Inflammatory macrophage (primary cell): ENCODE measurements around the gene RNF138.
"Not testable (repeated sequence)": the region's sequence is repeated elsewhere in the genome, so short reads cannot be mapped to it uniquely, and the experiment has no call there.

Experiments
- DNase-seq, 2 donors: peaks; one replicate each; pipeline ENCODE4 v3.0.0-alpha.2; 2020 to 2022

Gene RNF138

DNA sequence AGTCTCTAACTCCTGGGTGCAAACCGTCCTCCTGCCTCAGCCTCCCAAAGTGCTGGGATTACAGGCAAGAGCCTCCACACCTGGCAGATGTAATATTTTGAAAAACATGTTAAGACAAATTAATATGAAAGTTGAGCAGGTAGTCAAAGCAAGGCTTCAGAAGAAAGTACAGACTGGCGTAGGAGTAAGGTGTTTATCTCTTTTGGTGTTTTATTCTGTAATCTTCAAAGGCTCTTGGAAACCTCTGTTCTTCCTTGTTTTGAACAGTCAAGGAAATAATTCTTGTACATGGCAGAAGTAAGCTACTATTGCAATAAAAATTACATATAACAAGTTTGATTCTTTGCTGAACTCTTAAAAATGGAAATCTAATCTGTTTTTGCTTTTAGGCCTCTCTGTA, 5.3 kb downstream of the RNF138 start:
- DNase-seq: no peak

DNA sequence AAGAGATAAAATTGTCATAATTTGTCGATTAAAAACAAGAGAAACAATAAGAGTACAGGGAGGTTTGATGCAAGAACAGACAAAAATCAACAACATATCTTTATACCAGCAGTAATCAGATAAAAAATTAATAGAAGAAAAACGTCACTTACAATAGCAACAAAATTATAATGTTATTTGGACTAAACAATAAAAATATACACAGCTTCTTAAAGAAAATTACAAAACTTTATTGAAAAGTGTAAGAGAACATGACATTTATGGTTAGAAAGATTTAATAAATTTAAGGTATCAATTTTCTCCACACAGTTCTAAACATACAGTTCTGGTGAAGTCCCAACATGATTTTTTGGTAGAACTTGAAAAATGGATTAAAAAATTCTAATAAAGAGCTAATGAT, 12.8 kb downstream of the RNF138 start:
- DNase-seq: no peak

DNA sequence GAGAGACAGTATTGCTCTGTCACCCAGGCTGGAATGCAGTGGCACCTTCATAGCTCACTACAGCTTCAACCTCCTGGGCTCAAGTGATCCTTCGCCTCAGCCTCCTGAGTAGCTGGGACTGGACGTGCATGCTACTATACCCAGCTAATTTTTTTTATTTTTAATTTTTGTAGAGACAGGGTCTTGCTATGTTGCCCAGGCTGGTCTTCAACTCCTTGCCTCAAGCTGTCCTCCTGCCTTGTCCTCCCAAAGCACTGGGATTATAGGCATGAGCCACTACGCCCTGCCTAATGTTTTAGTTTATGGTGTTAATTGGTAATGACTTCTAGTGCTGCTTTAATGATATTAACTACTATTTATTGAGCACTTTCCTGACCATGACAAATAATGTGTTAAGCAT, 18.3 kb downstream of the RNF138 start:
- no peak for DNase-seq

DNA sequence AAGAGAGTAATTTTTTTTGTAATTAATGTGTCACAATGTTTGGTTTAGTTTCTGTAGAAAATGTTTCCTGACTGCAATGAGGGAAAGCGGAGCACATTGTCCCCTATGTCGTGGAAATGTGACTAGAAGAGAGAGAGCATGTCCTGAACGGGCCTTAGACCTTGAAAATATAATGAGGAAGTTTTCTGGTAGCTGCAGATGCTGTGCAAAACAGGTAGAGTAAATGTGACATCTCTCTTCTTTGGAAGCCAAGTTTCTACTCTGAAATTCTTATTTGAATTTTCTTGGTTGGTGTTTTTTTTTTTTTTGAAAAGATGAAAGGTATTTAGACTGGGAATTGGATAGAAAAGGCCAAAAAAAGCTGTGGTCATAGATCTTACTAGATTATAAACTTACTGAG, 20.0 kb downstream of the RNF138 start:
- DNase-seq: no peak

DNA sequence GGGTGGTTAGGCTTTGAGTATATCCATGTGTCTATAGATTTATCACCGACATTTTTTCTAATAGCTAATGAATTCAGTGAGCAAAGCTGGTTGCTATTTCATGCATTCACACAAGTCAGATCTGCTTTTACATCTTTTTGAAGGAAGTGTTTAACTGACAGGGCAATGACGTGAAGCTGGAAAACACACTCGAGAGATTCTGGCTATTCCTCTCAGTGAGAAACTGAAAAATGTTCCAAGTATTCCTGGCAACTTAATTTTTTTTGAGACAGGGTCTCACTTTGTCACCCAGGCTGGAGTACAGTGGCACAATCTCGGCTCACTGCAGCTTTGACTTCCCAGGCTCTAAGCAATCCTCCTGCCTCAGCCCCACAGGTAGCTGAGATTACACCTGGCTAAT, 21.2 kb downstream of the RNF138 start:
- no peak for DNase-seq

DNA sequence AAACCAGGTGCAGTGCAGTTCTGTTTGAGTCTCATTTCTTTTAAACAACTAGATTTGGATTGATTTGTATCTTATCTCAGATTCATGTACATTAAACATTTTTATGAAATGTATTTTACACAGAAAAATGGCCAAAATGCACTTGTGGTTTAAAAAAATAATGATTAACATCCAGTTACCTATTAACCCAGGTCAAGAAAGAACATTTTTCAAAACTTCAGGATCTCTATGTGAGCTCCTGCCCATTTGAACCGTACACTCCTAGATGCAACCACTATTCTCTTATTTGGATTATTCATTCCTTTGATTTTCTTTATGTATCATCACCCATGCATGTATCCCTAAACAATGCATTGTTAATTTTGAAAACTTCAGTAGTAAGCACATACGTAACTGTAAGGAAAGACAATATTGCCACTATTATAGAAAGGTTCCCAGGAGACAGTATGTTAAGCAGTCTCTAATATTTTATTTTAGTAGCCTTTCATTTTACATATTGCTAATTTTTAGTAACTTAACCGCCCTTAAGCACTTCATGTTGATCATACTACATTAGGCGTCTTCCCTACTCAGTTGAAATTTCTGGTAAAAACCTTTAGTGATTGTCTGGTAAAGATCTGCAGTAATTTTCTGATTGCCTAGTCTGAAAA, 22.7 kb downstream of the RNF138 start:
- DNase-seq: no peak

DNA sequence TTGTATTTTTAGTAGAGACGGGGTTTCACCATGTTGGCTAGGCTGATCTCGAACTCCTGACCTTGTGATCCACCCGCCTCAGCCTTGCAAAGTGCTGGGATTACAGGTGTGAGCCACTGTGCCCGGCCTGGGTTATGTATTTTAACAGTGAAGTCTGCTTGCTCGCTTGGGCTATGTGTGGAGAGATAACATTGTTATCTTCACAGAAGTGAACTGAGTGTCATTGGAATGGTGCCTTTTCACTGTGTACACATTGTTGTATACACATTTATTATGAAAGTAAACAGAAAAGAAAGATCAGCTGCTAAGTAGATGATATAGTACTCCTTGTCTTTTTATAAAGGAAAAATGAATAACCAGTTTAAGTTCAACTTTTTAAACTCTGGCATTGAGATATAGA, 30.4 kb downstream of the RNF138 start:
- DNase-seq: no peak

DNA sequence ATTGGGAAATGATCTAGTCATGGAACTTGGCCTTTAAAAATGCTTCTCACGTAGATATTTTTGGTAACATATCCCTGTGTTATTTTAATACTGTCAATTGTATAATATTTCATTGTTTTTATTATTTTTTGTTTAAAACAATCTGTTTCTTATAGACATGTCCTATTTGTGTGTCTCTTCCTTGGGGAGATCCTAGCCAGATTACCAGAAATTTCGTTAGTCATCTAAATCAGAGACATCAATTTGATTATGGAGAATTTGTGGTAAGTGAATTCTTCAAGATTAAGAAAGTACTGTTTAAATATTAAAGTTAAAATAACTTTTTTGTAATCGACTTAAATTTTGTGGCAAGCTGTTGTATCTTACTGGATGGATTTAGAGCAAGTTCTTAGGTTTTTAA, 34.9 kb downstream of the RNF138 start:
- no peak for DNase-seq

DNA sequence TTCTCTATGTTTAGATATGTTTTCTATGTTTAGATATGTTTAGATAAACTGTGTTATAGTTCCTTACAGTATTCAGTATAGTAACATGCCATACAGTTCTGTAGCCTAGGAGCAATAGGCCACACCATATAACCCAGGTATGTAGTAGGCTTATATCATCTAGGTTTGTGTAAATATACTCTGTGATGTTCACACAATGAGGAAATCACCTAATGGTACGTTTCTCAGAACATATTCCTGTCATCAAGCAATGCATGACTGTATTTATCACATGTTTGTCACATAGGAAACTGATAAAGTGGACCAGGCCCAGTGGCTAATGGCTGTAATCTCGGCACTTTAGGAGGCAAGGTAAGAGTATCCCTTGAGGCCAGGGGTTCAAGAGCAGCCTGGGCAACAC, 44.0 kb downstream of the RNF138 start:
- DNase-seq: no peak

DNA sequence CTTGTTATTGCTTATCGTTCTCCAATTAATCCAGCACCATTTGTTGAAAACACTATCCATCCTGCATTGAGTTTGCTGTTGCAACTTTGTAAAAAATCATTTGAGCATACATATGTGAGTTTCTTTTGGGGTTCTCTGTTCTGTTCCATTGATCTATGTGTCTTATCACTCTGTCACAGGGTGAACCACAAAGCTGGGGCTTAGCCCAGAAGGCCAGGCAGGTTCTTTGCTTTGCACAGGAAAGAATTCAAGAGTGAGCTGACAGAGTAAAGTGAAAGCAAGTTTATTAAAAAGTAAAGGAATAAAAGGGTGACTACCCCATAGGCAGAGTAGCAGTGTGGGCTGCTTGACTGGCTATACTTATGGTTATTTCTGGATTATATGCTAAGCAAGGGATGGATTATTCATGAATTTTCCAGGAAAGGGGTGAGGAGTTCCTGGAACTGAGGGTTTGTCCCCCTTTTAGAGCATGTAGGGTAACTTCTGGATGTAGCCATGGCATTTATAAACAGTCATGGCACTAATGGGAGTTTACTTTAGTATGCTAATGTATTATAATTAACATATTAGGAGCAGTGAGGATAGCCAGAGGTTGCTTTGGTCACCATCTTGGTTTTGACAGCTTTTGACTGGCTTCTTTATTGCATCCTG, 46.8 kb downstream of the RNF138 start:
- DNase-seq: no peak

DNA sequence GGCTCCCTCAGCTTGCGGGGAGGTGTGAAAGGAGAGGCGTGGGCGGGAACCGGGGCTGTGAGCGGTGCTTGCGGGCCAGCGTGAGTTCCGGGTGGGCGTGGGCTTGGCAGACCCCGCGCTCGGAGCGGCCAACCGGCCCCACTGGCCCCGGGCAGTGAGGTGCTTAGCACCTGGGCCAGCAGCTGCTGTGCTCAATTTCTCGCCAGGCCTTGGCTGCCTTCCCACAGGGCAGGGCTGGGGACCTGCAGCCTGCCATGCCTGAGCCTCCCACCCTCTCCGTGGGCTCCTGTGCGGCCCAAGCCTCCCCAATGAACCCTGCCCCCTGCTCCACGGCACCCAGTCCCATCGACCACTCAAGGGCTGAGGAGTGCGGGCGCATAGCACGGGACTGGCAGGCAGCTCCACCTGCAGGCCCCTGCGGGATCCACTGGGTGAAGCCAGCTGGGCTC, 48.2 kb downstream of the RNF138 start:
- DNase-seq: no peak

DNA sequence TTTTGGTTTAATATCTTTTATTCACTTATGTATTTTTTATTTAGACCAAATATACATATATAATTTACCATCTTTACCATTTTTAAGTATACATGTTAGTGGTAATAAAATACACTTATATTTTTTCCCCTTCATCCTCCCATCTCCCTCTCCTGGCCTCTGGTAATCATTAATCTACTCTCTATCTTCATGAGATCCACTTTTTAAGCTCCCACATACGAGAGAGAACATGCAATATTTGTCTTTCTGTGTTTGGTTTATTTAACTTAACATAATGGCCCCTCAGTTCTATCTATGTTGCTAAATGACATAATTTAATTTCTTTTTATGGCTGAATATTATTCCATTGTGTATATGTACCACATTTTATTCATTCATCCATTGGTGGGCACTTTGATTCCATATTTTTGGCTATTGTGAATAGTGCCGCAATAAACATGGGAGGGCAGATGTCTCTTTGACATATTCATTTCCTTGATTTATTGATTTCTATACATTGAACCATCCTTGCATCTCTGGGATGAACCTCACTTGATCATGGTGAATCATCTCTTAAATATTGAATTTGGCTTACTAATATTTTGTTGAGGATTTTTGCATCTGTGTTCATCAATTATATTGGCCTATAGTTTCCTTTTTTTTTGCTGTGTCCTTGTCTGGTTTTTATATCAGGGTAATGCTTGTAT, 56.7 kb downstream of the RNF138 start:
- DNase-seq: no peak

DNA sequence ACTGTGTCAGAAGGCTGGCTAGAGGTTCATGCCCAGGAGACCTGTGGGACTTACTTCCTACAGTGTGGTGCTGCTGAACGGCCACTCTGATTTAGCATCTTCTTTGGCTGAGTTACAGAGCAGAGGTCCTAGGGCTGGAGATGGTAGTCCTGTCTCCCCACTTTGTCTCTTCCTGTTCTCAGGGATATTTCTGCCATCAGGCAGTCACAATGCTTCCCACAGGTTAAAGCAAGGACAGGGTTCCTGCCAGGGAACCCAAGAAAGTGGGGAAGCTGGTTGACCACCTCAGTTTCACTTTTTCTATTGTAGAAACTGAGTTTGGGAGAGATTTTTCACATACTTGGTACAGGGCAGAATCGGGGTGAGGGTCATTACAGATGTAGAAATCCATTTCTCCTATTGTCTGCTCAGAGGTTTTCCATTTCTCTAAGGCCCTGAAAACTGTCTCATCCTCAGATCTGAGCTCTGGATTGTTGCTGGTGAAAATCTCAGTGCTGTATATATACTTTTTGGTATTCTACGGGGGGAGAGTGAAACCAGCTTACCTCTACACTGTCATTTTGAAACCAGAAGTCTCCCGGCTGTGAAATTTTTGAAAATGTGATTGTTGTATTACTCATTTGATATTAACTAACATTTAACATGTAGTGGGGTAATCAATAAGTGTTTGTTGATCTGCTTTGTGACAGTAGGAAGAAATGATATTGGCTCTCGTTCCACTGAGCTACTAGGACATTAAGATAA, 61.2 kb downstream of the RNF138 start:
- DNase-seq: no peak

DNA sequence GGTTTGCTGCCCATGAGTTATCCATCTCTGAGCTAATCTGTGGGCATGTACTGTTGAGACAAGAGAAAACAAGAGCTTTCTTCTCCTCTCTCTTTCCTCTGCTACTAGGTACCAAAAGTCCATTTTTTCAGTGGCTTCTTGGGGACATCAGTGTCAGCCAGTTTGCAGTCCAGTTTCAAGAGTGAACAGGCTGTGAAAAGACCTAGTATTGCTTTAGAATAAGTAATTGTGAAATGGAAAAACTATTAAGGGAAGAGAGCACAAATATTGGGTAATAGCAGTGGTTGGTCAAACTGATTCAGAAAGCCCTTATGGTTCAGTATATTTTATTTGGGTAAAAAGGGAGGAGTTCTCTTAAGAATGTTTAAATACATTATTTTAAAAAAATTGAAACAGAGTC, 65.2 kb downstream of the RNF138 start:
- peak; percentile 4 to 43 for DNase-seq

DNA sequence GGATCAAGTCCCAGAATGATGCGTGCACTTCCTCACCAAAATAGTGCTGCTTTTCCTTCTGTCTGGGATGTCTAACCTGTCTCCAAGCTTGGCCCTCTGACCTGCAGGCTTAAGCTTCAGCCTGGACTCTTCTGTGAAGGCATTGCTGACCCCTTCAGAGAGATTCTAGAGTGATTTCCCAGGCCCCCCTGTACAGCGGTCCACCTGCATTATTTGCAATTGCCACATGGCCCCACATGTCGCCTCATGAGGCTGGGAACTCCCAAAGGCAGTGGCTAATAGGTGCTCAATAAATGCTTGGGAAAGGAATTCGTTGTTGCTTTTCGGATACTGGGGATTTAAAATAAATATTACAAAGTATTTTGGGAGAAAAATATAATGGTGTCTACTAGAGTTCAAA, 65.9 kb downstream of the RNF138 start:
- DNase-seq: no peak

DNA sequence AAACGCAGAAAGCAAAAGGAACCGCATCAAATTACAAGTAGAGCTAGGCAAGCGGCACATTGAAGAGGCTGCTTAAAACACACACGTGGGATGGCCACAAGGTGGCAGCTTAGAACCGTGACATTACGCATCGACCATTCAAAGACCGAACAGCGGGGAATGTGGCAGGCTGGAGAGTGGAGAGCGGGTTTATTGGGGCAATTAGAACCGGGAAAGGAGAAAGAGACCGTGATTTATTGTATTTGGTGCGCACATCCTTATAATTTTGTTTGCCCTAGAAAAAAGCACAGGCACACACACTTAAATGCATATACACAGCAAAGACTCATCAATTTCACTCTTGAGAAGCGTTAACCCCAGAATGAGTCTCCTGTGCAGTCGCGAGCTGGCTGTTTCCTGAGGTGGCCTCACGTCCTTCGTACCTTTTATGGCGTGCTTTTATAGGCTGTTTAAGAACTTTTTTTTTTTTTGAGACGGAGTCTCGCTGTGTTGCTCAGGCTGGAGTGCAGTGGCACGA, 66.5 kb downstream of the RNF138 start:
- peak; percentile 72 to 81 for DNase-seq

DNA sequence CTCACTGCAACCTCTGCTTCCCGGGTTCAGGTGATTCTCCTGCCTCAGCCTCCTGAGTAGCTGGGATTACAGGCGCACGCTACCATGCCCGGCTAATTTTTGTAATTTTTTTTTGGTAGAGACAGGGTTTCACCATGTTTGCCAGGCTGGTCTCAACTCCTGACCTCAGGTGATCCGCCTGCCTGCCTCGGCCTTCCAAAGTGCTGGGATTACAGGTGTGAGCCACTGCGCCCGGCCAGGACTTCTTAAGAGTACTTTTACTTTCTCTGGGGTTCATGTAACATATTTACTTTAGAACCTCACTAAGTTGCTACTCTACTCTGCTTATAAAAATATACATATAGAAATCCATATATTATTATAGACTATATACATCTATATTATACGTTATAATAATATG, 67.0 kb downstream of the RNF138 start:
- DNase-seq: not testable (repeated sequence)

DNA sequence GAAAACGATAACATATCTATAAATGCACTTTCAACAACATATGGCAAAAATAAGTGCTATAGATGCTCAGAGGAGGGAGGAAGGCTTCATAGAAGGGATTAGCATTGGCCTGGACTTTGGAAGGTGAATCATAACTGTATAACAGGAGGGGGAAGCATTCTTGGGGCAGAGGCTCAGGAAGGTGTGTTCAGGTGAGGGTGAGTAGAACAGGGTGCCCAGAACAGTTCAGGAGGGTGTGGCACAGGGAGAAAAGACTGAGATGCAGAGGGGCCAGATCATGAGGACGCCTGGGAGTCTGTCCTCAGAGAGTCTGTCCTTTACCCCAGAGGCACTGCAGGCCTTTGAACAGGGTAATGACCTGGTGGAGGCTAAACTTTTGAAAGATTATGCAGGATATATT, 68.9 kb downstream of the RNF138 start:
- DNase-seq: no peak

DNA sequence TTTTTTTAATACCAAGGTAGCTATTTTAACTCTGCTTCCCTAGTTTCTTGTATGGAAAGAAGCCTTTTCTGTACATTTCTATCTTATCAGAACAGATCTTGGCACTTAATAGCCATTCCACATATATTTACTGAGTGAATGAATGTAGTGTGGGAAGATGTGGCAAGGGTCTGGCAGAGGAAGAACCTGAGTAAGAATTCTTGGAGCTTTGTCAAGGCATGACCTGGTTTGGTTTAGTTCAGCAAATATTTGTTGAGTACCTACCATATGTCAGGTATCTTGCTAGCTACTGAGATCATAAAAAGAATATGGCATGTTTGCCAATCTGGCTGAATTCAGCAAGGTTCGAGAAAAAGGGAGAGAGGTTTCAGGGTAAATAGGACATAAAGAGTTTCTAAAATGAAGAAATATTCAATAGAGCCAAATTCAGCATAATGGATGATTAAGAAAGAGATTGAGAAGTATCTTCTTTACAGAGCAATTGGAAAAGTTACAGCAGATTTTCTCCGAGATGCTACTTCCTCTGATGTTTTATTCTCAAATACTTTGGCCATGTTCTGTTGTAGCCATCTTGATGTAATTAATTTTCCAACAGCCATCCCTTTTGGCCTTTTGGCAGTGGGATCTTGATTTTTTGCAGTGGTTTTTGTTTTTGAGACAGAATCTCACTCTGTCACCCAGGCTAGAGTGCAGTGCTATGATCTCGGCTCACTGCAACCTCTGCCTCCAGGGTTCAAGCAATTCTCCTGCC, 76.5 kb downstream of the RNF138 start:
- no peak for DNase-seq

DNA sequence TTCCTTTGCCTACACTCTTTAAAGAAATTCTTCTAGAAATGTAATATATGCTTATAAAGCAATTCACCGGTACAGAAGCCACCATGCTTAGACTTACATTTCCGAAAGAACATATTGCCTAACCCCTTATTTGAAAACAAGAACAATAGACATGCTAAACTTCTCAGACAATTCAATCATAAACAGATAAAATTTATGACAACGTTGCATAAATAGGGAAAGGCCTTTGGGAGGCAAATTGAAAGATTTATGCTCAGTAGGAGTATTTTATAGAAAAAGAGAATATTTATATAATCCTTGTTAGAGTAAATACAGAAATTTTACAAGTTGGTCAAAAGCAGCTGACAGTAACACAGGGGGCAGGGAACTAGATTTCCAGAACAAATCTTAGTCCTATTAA, 82.0 kb downstream of the RNF138 start:
- no peak for DNase-seq

DNA sequence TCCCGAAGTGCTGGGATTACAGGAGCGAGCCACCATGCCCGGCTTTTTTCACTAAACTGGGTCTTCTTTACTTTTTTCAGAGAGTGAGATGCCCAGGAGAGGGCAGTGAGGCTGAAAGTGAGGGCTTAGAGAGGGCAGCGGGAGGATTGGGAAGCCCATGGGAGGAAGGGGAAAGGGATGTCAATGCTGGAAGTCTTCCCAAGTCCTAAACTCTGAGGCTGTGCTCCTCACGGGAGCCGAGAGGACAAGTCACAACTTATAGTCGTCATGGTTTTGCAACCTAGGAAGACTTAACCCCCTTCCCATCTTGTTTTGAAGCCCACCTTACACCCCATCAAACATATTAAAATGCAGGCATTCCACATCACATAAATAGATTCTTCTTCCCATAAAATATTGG, 83.0 kb downstream of the RNF138 start:
- DNase-seq: no peak

DNA sequence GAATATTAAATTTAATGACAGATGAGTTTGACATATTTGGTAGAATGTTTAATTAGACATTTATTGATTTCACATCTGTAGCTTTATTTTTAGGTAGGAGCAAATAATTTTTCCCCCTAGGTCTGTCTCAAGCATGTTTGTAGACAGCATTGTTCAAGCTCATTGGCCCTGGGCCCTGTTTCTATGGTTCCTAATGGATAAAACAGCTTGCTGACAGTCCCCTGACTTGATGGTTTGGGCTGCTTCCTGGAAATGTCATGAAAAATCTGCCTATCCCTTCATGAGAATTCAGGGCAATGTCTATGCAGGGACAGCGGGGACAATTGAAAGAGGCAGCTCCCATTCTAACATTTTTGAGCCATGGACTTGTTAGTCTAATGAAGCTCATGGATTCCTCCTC, 83.6 kb downstream of the RNF138 start:
- no peak for DNase-seq
